Endothelial cell of umbilical vein (primary cell): Measurements from ENCODE around the gene RFX2. TPM values are rescaled to one million over a fixed set of nuclear protein-coding genes. Genes with fewer than 3 reads are reported as not detected.

Source experiments
- BruUV-seq: library from RNA; stranded (reverse); fragments of 400-500 nt; replicated peaks from 2 replicates; lab custom pipeline; 2021; lab: Mats Ljungman, UMichigan
- CTCF ChIA-PET: fragments of 300-600, 350-600 bp; sonication (Branson Sonifier 250); formaldehyde crosslinking; loops from one replicate; lab custom pipeline; 2021; ENCODE audit warnings: antibody characterized with exemption, inconsistent platforms; lab: Charles Lee
- POLR2A ChIA-PET: fragments of 300-600, 350-600 bp; sonication (Branson Sonifier 250); formaldehyde crosslinking; loops from one replicate; lab custom pipeline; 2021; ENCODE audit warnings: antibody characterized with exemption, inconsistent platforms; lab: Charles Lee
- DNase-seq: peaks from one replicate; pipeline ENCODE4 v3.0.0-alpha.2; 2011; ENCODE audit warnings: low read depth, low spot score
- FAIRE-seq: peaks from 2 replicates; lab custom pipeline; 2011; peaks lifted over from hg19 to GRCh38; lab: Jason Lieb, UNC
- H2AFZ ChIP-seq: 2 replicates; pipeline ENCODE4 v1.6.0; 2012; ENCODE audit warnings: low read depth, low read length, control low read depth, inconsistent platforms
- H3K27ac ChIP-seq: 2 replicates; pipeline ENCODE4 v1.5.1; 2011; ENCODE audit warnings: low read depth, mild to moderate bottlenecking, control low read depth, low read length, moderate library complexity; ENCODE audit not compliant: insufficient read depth
- H3K27me3 ChIP-seq, 2 experiments: 2 replicates each; pipeline versions ENCODE4 v1.6.0 to v1.6.1; 2011; ENCODE audit warnings: low read length in 2 of 2, mixed read lengths in 1 of 2; ENCODE audit not compliant: control insufficient read depth in 2 of 2, insufficient read depth in 2 of 2
- H3K36me3 ChIP-seq, 2 experiments: 2 replicates in 1 of 2; 3 replicates in 1 of 2; pipeline ENCODE4 v1.5.1; 2011; ENCODE audit warnings: low read length in 2 of 2, mild to moderate bottlenecking in 1 of 2, moderate library complexity in 1 of 2; ENCODE audit not compliant: control insufficient read depth in 2 of 2, insufficient read depth in 2 of 2; ENCODE audit errors: extremely low read depth in 1 of 2
- H3K4me1 ChIP-seq: 3 replicates; pipeline ENCODE4 v1.5.1; 2011; ENCODE audit warnings: mild to moderate bottlenecking, low read length; ENCODE audit not compliant: control insufficient read depth, insufficient read depth; ENCODE audit errors: extremely low read depth
- H3K4me2 ChIP-seq: 2 replicates; pipeline ENCODE4 v1.6.1; 2011; ENCODE audit warnings: low read length, control low read depth, mixed read lengths; ENCODE audit not compliant: insufficient read depth
- H3K4me3 ChIP-seq, 3 experiments: fragments of 200-600 bp in 1 of 3; sonication (generic), shearing (Covaris generic) in 1 of 3; replicated peaks in 1 of 3; 2 replicates each; pipeline ENCODE4 v1.5.1; 2011 to 2016; ENCODE audit warnings: control low read depth in 3 of 3, low read length in 3 of 3, mild to moderate bottlenecking in 2 of 3, inconsistent platforms in 1 of 3, low read depth in 1 of 3, moderate library complexity in 1 of 3; ENCODE audit not compliant: insufficient read depth in 1 of 3
- H3K79me2 ChIP-seq: 2 replicates; pipeline ENCODE4 v1.6.0; 2012; ENCODE audit warnings: low read length, inconsistent platforms; ENCODE audit not compliant: control insufficient read depth, insufficient read depth
- H3K9ac ChIP-seq: replicated peaks from 2 replicates; pipeline ENCODE3; 2011; ENCODE audit warnings: low read length, control low read depth; ENCODE audit not compliant: insufficient read depth; ENCODE audit errors: extremely low read depth
- H3K9me1 ChIP-seq: replicated peaks from 3 replicates; pipeline ENCODE4 v1.6.0; 2011; ENCODE audit warnings: mild to moderate bottlenecking, low read length; ENCODE audit not compliant: control insufficient read depth, insufficient read depth; ENCODE audit errors: extremely low read depth
- H3K9me3 ChIP-seq: replicated peaks from 2 replicates; pipeline ENCODE4 v1.5.1; 2012; ENCODE audit warnings: low read length, inconsistent platforms; ENCODE audit not compliant: control insufficient read depth, insufficient read depth
- H4K20me1 ChIP-seq: replicated peaks from 2 replicates; pipeline ENCODE3; 2011; ENCODE audit warnings: mild to moderate bottlenecking, low read length; ENCODE audit not compliant: control insufficient read depth, insufficient read depth; ENCODE audit errors: extremely low read depth
- EZH2 ChIP-seq: IDR thresholded peaks from 2 replicates; pipeline ENCODE4 v1.6.1; 2012; ENCODE audit warnings: borderline replicate concordance, low read depth, mild to moderate bottlenecking, moderate library complexity, low read length, inconsistent platforms; ENCODE audit not compliant: severe bottlenecking
- FOS ChIP-seq: IDR thresholded peaks from 2 replicates; pipeline ENCODE4 v1.6.1; 2011; ENCODE audit warnings: mild to moderate bottlenecking, low read length, moderate library complexity, borderline replicate concordance; ENCODE audit not compliant: insufficient read depth
- GATA2 ChIP-seq: IDR thresholded peaks from 2 replicates; pipeline ENCODE4 v1.7.0; 2011; ENCODE audit warnings: low read depth, mild to moderate bottlenecking, moderate library complexity, mixed read lengths, low read length; ENCODE audit not compliant: insufficient read length, insufficient read depth
- JUN ChIP-seq: IDR thresholded peaks from 2 replicates; pipeline ENCODE4 v1.6.1; 2011; ENCODE audit warnings: borderline replicate concordance, low read depth; ENCODE audit not compliant: insufficient read length, insufficient read depth
- MYC ChIP-seq: IDR thresholded peaks from one replicate; pipeline ENCODE4 v1.6.1; 2011; ENCODE audit warnings: mild to moderate bottlenecking, low read depth, low read length
- POLR2A ChIP-seq: IDR thresholded peaks from 2 replicates; pipeline ENCODE4 v1.6.1; 2012; ENCODE audit warnings: low read depth, mild to moderate bottlenecking, control low read depth, low read length
- POLR2AphosphoS5 ChIP-seq: IDR thresholded peaks from 2 replicates; pipeline ENCODE4 v1.6.1; 2012; ENCODE audit warnings: low read depth, mild to moderate bottlenecking, control low read depth, low read length, moderate library complexity; ENCODE audit not compliant: insufficient read depth
- dilution Hi-C: fragments of 300-500 bp; cut with MboI; formaldehyde crosslinking; loops from one replicate; pipeline ENCODE4 v1.15.0; 2019; ENCODE audit warnings: low sequenced_read_pairs; ENCODE audit not compliant: extremely low pct_ligation_motif_present
- intact Hi-C: fragments of 100-400 bp; cut with micrococcal nuclease; formaldehyde crosslinking; loops from one replicate; pipeline ENCODE4 v1.10.0; 2022
- polyA plus RNA-seq, 4 experiments: library from polyadenylated mRNA; depleted of rRNA in 3 of 4; stranded (reverse) in 3 of 4; unstranded in 1 of 4; fragments of >200 nt; gene quantifications; 2 replicates each; pipeline versions ENCODE4 v1.2.1 to v1.2.3, GENCODE V29; 2011 to 2012; ENCODE audit warnings: missing spikeins in 1 of 4
- total RNA-seq: library from RNA; stranded (reverse); gene quantifications from 2 replicates; pipeline ENCODE4 v1.2.3, GENCODE V29; 2021
- TF ChIP-seq, protein P1 (sequence below), 2 donors: IDR thresholded peaks; 1 replicate in 1 of 2; 2 replicates in 1 of 2; pipeline ENCODE4 v1.5.1; 2011; ENCODE audit warnings: low read length in 2 of 2, mild to moderate bottlenecking in 2 of 2, moderate library complexity in 2 of 2, control low read depth in 1 of 2, inconsistent platforms in 1 of 2, low read depth in 1 of 2; ENCODE audit not compliant: insufficient read depth in 1 of 2; ENCODE audit errors: extremely low read depth in 1 of 2
- TF ChIP-seq, protein P2 (sequence below): IDR thresholded peaks from 2 replicates; pipeline ENCODE4 v1.6.1; 2011; ENCODE audit not compliant: insufficient read depth, insufficient read length

RFX2 gene
- total and polyA plus RNA-seq, 2 donors (not counting 3 experiments of a cell fraction or from before 2014, with no cell fraction given), result 16.1 to 19.0 TPM

DNA sequence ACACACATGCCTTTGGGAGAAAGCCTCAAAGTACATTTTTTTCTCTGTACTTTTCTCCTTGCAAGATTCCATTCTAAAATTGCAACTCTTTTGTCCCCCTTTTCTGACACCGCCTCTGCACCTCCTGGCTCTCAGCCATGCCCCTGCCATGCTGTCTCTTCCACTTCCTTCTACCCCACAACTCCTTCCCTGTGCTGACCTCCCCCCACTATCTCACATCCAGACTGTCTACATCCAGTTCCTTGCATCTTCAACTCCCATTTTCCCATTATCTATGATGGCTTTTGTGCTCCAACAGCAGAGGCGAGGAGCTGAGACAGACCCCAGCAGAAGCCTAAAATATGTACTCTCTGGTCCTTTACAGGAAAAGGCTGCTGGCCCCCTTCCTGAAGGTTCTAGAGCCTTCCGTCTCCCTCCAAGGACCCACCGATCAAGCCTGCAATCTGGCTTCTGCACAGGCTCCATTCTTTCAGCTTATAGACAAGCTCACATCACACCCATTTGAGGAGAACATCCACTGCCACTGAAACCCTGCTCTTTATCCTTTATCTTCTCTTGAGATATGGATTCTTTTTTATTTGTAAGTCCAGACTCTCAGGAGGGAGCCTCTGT lies 50.2 kb downstream of the RFX2 start:
- H3K27ac ChIP-seq, result peak overlapping the region; percentile 100
- no TSS peak for BruUV-seq
- no peaks in the 10 kb centered on the region for H3K9me1 ChIP-seq
- H3K9me3 ChIP-seq, result no peaks in the 10 kb centered on the region
- no peaks in the 10 kb centered on the region for H4K20me1 ChIP-seq
- no peak overlapping the region for H3K4me3 ChIP-seq
- peaks cover 69% of the 10 kb centered on the region for H3K4me1 ChIP-seq
- no peaks in the 10 kb centered on the region for H3K27me3 ChIP-seq
- peaks cover 18% of the 10 kb centered on the region for H3K79me2 ChIP-seq
- DNase-seq (no peak), FAIRE-seq (peak; percentile 40)
- no peak overlapping the region for H2AFZ ChIP-seq
- dilution Hi-C loops, result no loop called here
- POLR2A ChIA-PET, result no interaction called here
- no peak for TF ChIP-seq EZH2
- no peak for TF ChIP-seq POLR2A
- TF ChIP-seq MYC, result no peak
- no peak for TF ChIP-seq FOS
- CTCF ChIA-PET, result no interaction called here
- H3K9ac ChIP-seq, result peak overlapping the region; percentile 91
- intact Hi-C loops, result loop anchor here (5.0 kb wide), 1 partner anchor 212 kb away; no protein-coding TSS in a partner anchor
- no peak overlapping the region for H3K4me2 ChIP-seq
- no peaks in the 10 kb centered on the region for H3K36me3 ChIP-seq

DNA sequence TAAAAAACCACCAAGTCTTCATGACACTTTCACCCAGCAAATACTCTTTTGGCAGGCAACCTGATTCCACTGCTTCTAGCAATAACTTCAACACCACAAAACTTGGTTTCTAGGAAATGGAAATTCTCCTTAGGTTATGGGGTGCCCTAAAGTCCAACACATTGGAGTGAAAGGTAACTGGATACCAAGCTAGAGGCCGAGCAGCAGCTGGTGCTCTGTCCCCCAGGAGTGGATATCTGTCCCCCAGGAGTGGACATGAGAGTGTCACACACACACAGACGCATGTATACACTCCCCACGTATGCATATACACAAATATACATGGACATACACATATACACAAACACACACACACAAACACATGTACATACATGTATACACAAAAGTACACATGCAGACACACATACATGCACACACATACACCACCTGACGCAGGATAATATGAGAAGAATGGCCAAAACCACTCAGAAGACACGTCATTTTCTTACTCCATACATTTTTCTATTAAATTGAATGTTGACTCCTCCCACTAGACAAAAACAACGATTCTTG lies 50.8 kb downstream of the RFX2 start:
- TF ChIP-seq MYC (no peak), JUN (no peak), GATA2 (no peak), POLR2AphosphoS5 (no peak), FOS (no peak), EZH2 (no peak), POLR2A (no peak)
- TF ChIP-seq, protein P1, sequence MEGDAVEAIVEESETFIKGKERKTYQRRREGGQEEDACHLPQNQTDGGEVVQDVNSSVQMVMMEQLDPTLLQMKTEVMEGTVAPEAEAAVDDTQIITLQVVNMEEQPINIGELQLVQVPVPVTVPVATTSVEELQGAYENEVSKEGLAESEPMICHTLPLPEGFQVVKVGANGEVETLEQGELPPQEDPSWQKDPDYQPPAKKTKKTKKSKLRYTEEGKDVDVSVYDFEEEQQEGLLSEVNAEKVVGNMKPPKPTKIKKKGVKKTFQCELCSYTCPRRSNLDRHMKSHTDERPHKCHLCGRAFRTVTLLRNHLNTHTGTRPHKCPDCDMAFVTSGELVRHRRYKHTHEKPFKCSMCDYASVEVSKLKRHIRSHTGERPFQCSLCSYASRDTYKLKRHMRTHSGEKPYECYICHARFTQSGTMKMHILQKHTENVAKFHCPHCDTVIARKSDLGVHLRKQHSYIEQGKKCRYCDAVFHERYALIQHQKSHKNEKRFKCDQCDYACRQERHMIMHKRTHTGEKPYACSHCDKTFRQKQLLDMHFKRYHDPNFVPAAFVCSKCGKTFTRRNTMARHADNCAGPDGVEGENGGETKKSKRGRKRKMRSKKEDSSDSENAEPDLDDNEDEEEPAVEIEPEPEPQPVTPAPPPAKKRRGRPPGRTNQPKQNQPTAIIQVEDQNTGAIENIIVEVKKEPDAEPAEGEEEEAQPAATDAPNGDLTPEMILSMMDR (IDR thresholded peaks at IDR 0.05; ENCODE audit: extremely low read depth in 1 of 2, insufficient read depth in 1 of 2, low read depth in 1 of 2, low read length in 2 of 2), result no peak
- TF ChIP-seq, protein P2, sequence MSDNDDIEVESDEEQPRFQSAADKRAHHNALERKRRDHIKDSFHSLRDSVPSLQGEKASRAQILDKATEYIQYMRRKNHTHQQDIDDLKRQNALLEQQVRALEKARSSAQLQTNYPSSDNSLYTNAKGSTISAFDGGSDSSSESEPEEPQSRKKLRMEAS, result no peak
- intact Hi-C loops, result no loop called here
- Histone ChIP-seq H3K27me3 (no peaks in the 10 kb centered on the region), H3K4me1 (peaks cover 64% of the 10 kb centered on the region), H3K9me3 (no peaks in the 10 kb centered on the region), H4K20me1 (no peaks in the 10 kb centered on the region), H3K27ac (peak overlapping the region; percentile 100), H3K4me2 (no peak overlapping the region), H3K79me2 (peaks cover 16% of the 10 kb centered on the region), H3K4me3 (no peak overlapping the region), H3K36me3 (no peaks in the 10 kb centered on the region), H2AFZ (no peak overlapping the region), H3K9me1 (no peaks in the 10 kb centered on the region), H3K9ac (no peak overlapping the region)
- dilution Hi-C loops, result no loop called here
- CTCF ChIA-PET, result no interaction called here
- FAIRE-seq, result no peak
- BruUV-seq, result no TSS peak
- no peak for DNase-seq
- POLR2A ChIA-PET, result no interaction called here
